ENCODE results near the gene SPOCK3.

- TF ChIP-seq CTCF (IDR thresholded peaks at IDR 0.05) = no peak
- no peak for TF ChIP-seq POLR2A (IDR thresholded peaks at IDR 0.05)
Measured at GRCh38 chr4:167100120-167100519, 134.2 kb downstream of the SPOCK3 start.
